Liver (tissue), 9 donors: ENCODE results near the gene TAPBPL. TPM values are rescaled to one million over a fixed set of nuclear protein-coding genes. Genes with fewer than 3 reads are reported as not detected.
"Not testable (repeated sequence)": the region's sequence is repeated elsewhere in the genome, so short reads cannot be mapped to it uniquely, and the experiment has no call there.

Source experiments
- DNase-seq: peaks from one replicate; pipeline ENCODE4 v3.0.0-alpha.2; 2017; ENCODE audit warnings: low spot score
- H3K27ac ChIP-seq, 2 donors: one replicate each; pipeline ENCODE4 v1.7.0; 2013; ENCODE audit warnings: inconsistent platforms in 2 of 2, low read length in 2 of 2, control low read depth in 1 of 2, low read depth in 1 of 2, mild to moderate bottlenecking in 1 of 2
- H3K27me3 ChIP-seq, 4 donors: one replicate each; pipeline versions ENCODE4 v1.6.1 to v1.7.0; 2013; ENCODE audit warnings: low read length in 3 of 4, inconsistent platforms in 1 of 4, mild to moderate bottlenecking in 1 of 4, moderate library complexity in 1 of 4; ENCODE audit not compliant: control insufficient read depth in 4 of 4, insufficient read depth in 4 of 4
- H3K36me3 ChIP-seq, 4 donors: one replicate each; pipeline versions ENCODE4 v1.6.1 to v1.7.0; 2013; ENCODE audit warnings: low read length in 3 of 4, mild to moderate bottlenecking in 3 of 4, low read depth in 1 of 4, moderate library complexity in 1 of 4; ENCODE audit not compliant: control insufficient read depth in 4 of 4, insufficient read depth in 3 of 4
- H3K4me1 ChIP-seq, 4 donors: one replicate each; pipeline versions ENCODE4 v1.6.1 to v1.7.0; 2013; ENCODE audit warnings: low read length in 3 of 4, mild to moderate bottlenecking in 3 of 4, moderate library complexity in 1 of 4; ENCODE audit not compliant: control insufficient read depth in 4 of 4, insufficient read depth in 4 of 4
- H3K4me3 ChIP-seq, 3 donors: one replicate each; pipeline versions ENCODE4 v1.6.1 to v1.7.0; 2013; ENCODE audit warnings: low read length in 3 of 3, control low read depth in 1 of 3, low read depth in 1 of 3, mild to moderate bottlenecking in 1 of 3
- H3K9ac ChIP-seq, 2 donors: one replicate each; pipeline ENCODE4 v1.7.0; 2013; ENCODE audit warnings: low read length in 2 of 2, mild to moderate bottlenecking in 2 of 2, moderate library complexity in 2 of 2, control low read depth in 1 of 2, low read depth in 1 of 2
- H3K9me3 ChIP-seq, 4 donors: one replicate each; pipeline versions ENCODE4 v1.6.1 to v1.7.0; 2013; ENCODE audit warnings: low read length in 3 of 4; ENCODE audit not compliant: control insufficient read depth in 4 of 4
- EGR1 ChIP-seq, 2 donors: IDR thresholded peaks; 2 replicates each; pipeline ENCODE4 v1.6.1; 2016 to 2018; ENCODE audit warnings: antibody characterized with exemption in 2 of 2, low read depth in 2 of 2
- FOXA1 ChIP-seq: IDR thresholded peaks from 2 replicates; pipeline ENCODE4 v1.6.1; 2016; ENCODE audit warnings: antibody characterized with exemption
- GABPA ChIP-seq, 2 donors: IDR thresholded peaks in 1 of 2; conservative IDR thresholded peaks in 1 of 2; 2 replicates each; pipeline ENCODE4 v1.6.1; 2016; ENCODE audit warnings: antibody characterized with exemption in 2 of 2, mild to moderate bottlenecking in 1 of 2, moderate library complexity in 1 of 2
- HNF4A ChIP-seq, 2 donors: conservative IDR thresholded peaks; 2 replicates each; pipeline ENCODE4 v1.6.1; 2016; ENCODE audit warnings: antibody characterized with exemption in 2 of 2, mild to moderate bottlenecking in 2 of 2
- HNF4G ChIP-seq: IDR thresholded peaks from 2 replicates; pipeline ENCODE4 v1.6.1; 2016; ENCODE audit warnings: antibody characterized with exemption
- JUND ChIP-seq, 2 donors: IDR thresholded peaks; 2 replicates each; pipeline ENCODE4 v1.6.1; 2016; ENCODE audit warnings: antibody characterized with exemption in 2 of 2
- NR2F2 ChIP-seq: IDR thresholded peaks from 2 replicates; pipeline ENCODE4 v1.6.1; 2016; ENCODE audit warnings: antibody characterized with exemption
- RXRA ChIP-seq, 2 donors: IDR thresholded peaks; 2 replicates each; pipeline ENCODE4 v1.6.1; 2017 to 2018; ENCODE audit warnings: antibody characterized with exemption in 2 of 2, mild to moderate bottlenecking in 1 of 2
- SP1 ChIP-seq: IDR thresholded peaks from 2 replicates; pipeline ENCODE4 v1.6.1; 2018; ENCODE audit warnings: antibody characterized with exemption, mild to moderate bottlenecking
- TAF1 ChIP-seq: conservative IDR thresholded peaks from 2 replicates; pipeline ENCODE4 v1.6.1; 2016; ENCODE audit warnings: antibody characterized with exemption, mild to moderate bottlenecking
- YY1 ChIP-seq: IDR thresholded peaks from 2 replicates; pipeline ENCODE4 v1.6.1; 2016; ENCODE audit warnings: antibody characterized with exemption, mild to moderate bottlenecking
- WGBS: extraction: QIAGEN DNeasy Blood & Tissue Kit; methylation state at CpG from one replicate; pipeline ENCODE4 v1.1.7; 2013; 5-methylcytosine and 5-hydroxymethylcytosine counted together
- polyA plus RNA-seq, 2 donors: library from polyadenylated mRNA; stranded (reverse) in 1 of 2; unstranded in 1 of 2; fragments of 200-250 nt in 1 of 2; fragments of >200 nt in 1 of 2; fragmentation: Nextera tagmentation in 1 of 2; extraction: Ambion mirVana in 1 of 2; gene quantifications; one replicate each; pipeline versions ENCODE4 v1.2.1 to v1.2.3, GENCODE V29; 2013 to 2015
- total RNA-seq, 2 donors: library from RNA; depleted of rRNA; stranded (reverse); fragments of >200 nt; gene quantifications; one replicate each; pipeline ENCODE4 v1.2.3, GENCODE V29; 2014
- TF ChIP-seq, protein P1 (sequence below): IDR thresholded peaks from 2 replicates; pipeline ENCODE4 v1.6.1; 2016; ENCODE audit warnings: antibody characterized with exemption
- TF ChIP-seq, protein P2 (sequence below): IDR thresholded peaks from 2 replicates; pipeline ENCODE4 v1.6.1; 2016; ENCODE audit warnings: antibody characterized with exemption
- TF ChIP-seq, protein P3 (sequence below): IDR thresholded peaks from 2 replicates; pipeline ENCODE4 v1.6.1; 2016; ENCODE audit warnings: antibody characterized with exemption, mild to moderate bottlenecking
- donor health status: healthy.
- donor health status: healthy.
- donor health status: healthy.
- donor health status: healthy.
- donor health status: healthy.

TAPBPL gene
- total and polyA plus RNA-seq, 4 donors = 9.5 to 32.9 (median 19.0) TPM

DNA sequence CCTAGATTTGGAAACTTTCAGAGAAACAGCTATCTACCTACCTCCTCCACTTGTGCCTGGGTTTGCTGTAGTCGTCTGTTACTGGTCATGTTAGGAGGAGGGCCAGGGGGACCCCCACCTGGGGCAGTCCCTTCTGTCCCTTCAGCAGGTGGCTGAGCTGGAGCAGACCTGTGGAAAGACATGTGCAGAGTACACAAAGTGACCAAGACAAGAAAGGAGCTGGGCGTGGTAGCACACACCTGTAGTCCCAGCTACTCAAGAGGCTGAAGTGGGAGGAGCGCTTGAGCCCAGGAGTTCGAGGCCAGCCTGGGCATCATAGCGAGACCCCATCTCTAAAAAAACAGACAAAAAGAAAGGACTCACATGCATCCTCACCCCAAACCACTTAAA, 14.3 kb downstream of the TAPBPL start (continued):
- TF ChIP-seq, protein P1, sequence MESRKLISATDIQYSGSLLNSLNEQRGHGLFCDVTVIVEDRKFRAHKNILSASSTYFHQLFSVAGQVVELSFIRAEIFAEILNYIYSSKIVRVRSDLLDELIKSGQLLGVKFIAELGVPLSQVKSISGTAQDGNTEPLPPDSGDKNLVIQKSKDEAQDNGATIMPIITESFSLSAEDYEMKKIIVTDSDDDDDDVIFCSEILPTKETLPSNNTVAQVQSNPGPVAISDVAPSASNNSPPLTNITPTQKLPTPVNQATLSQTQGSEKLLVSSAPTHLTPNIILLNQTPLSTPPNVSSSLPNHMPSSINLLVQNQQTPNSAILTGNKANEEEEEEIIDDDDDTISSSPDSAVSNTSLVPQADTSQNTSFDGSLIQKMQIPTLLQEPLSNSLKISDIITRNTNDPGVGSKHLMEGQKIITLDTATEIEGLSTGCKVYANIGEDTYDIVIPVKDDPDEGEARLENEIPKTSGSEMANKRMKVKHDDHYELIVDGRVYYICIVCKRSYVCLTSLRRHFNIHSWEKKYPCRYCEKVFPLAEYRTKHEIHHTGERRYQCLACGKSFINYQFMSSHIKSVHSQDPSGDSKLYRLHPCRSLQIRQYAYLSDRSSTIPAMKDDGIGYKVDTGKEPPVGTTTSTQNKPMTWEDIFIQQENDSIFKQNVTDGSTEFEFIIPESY = no peak
- TF ChIP-seq FOXA1 = no peak

DNA sequence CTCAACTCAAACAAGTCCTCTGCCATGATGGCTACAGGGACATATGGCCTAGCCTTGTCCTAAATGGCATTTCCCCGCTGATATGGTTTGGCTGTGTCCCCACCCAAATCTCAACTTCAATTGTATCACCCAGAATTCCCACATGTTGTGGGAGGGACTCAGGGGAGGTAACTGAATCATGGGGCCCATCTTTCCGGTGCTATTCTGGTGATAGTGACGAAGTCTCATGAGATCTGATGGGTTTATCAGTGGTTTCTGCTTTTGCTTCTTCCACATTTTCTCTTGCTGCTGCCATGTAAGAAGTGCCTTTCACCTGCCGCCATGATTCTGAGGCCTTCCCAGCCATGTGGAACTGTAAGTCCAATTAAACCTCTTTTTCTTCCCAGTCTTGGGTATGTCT, 14.9 kb downstream of the TAPBPL start:
- Histone ChIP-seq H3K4me1 (peaks cover 10 to 30% (median 20%) of the 10 kb centered on the region in 4 donors), H3K36me3 (peaks cover 4 to 33% (median 28%) of the 10 kb centered on the region in 4 donors)
- H3K27ac ChIP-seq, H3K9ac ChIP-seq, H3K4me3 ChIP-seq, H3K9me3 ChIP-seq, DNase-seq, H3K27me3 ChIP-seq: not testable (repeated sequence)
- WGBS = 85% methylated on average over 4 of the region's 4 CpGs

DNA sequence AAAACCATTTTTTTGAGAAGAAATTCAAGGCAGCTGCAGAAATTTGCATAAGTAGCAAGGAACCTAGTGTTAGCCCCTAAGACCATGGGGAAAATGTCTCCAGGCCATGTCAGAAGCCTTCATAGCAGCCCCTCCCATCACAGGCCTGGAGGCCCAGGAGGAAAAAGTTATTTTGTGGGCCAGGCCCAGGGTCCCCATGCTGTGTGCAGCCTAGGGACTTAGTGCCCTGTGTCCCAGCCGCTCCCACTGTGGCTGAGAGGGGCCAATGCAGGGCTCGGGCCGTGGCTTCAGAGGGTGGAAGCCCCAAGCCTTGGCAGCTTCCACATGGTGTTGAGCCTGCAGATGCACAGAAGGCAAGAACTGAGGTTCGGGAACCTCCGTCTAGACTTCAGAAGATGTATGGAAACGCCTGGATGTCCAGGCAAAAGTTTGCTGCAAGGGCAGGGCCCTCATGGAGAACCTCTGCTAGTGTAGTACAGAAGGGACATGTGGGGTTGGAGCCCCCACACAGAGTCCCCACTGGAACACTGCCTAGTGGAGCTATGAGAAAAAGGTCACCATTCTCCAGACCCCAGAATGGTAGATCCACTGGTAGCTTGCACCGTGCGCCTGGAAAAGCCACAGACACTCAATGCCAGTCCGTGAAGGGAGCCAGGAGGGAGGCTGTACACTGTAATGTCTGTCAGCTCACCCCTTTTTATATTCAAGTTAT, 15.9 kb downstream of the TAPBPL start:
- peak overlapping the region; percentile 33 to 71 for H3K27ac ChIP-seq

DNA sequence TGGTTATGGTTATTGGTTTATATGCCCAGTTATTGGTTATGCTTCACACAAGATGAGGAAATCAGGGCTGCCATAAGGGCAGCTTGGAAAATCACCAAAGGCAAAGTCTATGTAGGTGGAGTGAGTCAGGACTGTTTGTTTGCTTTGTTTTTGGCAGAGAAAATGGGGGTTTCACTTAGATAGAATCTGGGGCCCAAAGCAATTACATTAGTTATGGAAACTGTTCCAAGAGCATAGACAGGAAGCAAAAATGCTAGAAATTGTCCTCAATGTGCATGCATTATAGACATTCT, 16.4 kb downstream of the TAPBPL start:
- H3K27me3 ChIP-seq = no peaks in the 10 kb centered on the region
- peaks cover 2 to 19% (median 15%) of the 10 kb centered on the region in 4 donors for H3K36me3 ChIP-seq
- H3K27ac ChIP-seq = peak overlapping the region; percentile 36 to 71
- no peak for DNase-seq
- peaks cover 10 to 30% (median 20%) of the 10 kb centered on the region in 4 donors for H3K4me1 ChIP-seq
- no peaks in the 10 kb centered on the region for H3K9me3 ChIP-seq
- no peak overlapping the region for H3K4me3 ChIP-seq
- TF ChIP-seq JUND (IDR thresholded peaks at IDR 0.05) (peak; percentile 80 to 88), HNF4A (conservative IDR thresholded peaks at IDR 0.05) (peak; percentile 81 to 86), TAF1 (no peak), GABPA (IDR thresholded peaks at IDR 0.05 in 1 of 2, conservative IDR thresholded peaks at IDR 0.05 in 1 of 2) (no peak), RXRA (IDR thresholded peaks at IDR 0.05) (peak in 1 of 2 donors; percentile 13), HNF4G (peak; percentile 35), EGR1 (IDR thresholded peaks at IDR 0.05; ENCODE audit: low read depth in 2 of 2) (no peak), NR2F2 (no peak), YY1 (peak; percentile 81), SP1 (peak; percentile 56)
- TF ChIP-seq, protein P2, sequence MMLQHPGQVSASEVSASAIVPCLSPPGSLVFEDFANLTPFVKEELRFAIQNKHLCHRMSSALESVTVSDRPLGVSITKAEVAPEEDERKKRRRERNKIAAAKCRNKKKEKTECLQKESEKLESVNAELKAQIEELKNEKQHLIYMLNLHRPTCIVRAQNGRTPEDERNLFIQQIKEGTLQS = peak; percentile 78
- TF ChIP-seq, protein P3, sequence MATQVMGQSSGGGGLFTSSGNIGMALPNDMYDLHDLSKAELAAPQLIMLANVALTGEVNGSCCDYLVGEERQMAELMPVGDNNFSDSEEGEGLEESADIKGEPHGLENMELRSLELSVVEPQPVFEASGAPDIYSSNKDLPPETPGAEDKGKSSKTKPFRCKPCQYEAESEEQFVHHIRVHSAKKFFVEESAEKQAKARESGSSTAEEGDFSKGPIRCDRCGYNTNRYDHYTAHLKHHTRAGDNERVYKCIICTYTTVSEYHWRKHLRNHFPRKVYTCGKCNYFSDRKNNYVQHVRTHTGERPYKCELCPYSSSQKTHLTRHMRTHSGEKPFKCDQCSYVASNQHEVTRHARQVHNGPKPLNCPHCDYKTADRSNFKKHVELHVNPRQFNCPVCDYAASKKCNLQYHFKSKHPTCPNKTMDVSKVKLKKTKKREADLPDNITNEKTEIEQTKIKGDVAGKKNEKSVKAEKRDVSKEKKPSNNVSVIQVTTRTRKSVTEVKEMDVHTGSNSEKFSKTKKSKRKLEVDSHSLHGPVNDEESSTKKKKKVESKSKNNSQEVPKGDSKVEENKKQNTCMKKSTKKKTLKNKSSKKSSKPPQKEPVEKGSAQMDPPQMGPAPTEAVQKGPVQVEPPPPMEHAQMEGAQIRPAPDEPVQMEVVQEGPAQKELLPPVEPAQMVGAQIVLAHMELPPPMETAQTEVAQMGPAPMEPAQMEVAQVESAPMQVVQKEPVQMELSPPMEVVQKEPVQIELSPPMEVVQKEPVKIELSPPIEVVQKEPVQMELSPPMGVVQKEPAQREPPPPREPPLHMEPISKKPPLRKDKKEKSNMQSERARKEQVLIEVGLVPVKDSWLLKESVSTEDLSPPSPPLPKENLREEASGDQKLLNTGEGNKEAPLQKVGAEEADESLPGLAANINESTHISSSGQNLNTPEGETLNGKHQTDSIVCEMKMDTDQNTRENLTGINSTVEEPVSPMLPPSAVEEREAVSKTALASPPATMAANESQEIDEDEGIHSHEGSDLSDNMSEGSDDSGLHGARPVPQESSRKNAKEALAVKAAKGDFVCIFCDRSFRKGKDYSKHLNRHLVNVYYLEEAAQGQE = no peak
- H3K9ac ChIP-seq = no peak overlapping the region

More for the DNA sequence above, 15.9 kb downstream of the TAPBPL start:
- 96% methylated on average over 9 of the region's 9 CpGs for WGBS
- Histone ChIP-seq H3K4me1 (peaks cover 10 to 30% (median 20%) of the 10 kb centered on the region in 4 donors), H3K36me3 (peaks cover 4 to 24% (median 19%) of the 10 kb centered on the region in 4 donors)
- H3K4me3 ChIP-seq, H3K9me3 ChIP-seq, H3K9ac ChIP-seq, H3K27me3 ChIP-seq, DNase-seq: not testable (repeated sequence)
